ENCODE data around the gene NEURL1B. TPM values are rescaled to one million over a fixed set of nuclear protein-coding genes. Genes with fewer than 3 reads are reported as not detected.

The NEURL1B gene
- total RNA-seq, 1 donor from 2014 or later = 2.2 TPM

DNA sequence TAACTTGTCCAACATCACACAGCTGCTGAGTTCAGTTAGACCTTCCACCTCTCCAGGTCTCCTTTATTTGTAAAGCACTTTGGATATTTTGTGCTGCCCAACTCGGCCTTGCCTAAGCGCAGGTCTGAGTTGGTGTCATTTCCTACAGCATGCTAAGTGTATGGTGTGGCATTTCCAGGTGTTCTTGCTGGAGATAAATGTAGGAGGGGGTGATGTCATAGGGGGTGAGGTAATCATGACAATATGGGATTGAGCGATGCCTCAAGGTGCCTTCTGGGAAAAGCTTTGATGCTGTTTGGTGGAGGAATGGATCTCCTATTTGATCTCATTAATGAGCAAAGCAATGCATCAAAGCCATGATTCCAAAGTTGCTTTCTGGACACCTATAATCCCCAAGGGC is 32.3 kb upstream of the NEURL1B start:
- intact Hi-C loops (cut with micrococcal nuclease) = no loop called here

DNA sequence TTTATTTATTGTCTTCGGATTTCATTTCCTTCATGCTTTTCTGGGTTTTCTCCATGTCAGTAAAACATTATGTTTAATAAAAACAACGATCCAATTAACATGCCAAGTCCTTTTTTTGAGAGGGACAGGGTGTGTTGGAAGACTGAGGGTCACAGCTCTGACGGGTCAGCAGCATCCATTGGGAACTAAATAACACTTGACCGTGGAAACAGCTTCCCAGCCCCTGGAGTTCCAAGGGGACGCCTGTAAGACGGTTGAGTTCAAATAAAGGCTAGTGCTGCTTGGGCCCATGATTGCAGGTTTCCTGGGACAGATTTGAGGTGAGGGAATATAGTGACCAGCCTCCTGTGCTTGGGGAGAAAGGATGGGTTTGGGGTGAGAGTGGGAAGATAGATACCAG is 30.4 kb upstream of the NEURL1B start:
- intact Hi-C loops (cut with micrococcal nuclease) = no loop called here

DNA sequence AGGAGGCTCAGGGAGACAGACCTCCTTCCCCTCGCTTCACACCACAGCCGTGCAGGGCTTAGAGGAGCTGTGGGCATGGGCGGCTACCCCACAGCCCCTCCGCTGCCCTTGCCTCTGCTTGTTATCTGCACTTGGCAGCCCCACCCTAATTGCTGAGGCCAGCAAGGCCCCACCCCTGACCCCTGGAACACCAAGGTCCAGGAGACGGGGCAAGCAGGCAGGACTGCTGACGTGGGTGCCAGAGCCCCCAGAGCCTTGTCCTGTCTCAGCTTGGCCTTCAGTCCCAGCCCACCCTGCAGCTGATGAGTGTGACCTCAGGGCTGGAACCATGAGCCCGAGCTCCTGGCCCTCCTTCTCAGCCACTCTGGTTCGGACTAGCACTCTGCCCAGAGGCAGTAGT is 29.1 kb upstream of the NEURL1B start:
- intact Hi-C loops (cut with micrococcal nuclease) = no loop called here

DNA sequence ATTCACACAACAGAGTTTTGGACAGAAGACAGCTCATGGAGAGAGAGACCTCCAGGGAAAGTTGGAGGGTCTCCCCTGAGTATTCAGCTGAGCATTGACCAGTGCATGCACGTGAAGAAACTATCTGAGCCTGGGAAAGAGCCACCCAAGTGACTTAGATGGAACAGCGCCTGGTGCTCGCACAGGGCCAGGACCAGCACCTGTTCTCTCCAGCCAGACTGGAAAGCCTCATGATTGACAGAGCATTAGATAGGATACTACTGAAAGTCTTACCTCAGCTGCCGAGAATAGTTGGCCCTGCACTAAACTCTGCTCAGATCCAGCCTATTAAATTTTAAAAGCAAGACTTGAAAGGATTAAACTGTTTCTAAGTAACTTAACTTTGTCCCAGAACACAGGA is 28.3 kb upstream of the NEURL1B start:
- intact Hi-C loops (cut with micrococcal nuclease) = no loop called here

DNA sequence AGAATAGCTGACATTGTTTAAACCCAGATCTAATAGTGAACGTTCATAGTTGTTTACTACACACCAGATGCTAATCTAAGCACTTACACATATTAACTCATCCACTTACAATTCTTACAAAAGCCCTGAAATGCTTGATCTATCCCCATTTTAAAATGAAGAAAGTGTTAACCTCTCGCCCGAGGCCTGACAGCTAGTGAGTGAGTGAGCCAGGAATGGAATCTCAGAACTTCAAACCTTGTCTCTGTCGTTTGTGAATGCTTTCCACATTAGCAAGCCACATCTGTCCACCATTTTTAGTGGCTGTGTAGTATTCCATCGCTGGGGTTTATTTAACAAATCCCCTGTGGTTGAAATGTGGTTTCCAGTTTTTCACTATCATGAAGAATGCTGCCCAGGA is 24.9 kb upstream of the NEURL1B start:
- intact Hi-C loops (cut with micrococcal nuclease) = no loop called here

DNA sequence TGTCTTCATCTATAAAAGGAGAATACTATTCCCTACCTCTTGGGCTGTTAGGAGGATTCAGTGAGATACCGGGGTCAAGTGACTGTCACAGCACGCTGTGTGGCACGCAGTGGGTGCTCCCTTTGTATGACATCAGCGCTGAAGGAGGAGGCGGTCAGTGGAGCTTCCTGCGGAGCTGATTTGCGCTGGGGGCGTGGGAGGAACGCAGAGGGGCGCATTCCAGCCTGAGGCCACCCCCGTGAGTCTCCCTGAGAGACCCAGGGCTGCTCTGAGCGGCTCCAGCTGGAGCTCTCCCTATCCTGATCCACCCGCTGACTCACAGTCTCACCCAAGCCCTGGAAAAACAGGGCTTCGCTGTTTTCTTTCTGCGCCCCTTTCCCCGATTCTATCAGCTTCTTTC is 24.3 kb upstream of the NEURL1B start:
- intact Hi-C loops (cut with micrococcal nuclease) = no loop called here

DNA sequence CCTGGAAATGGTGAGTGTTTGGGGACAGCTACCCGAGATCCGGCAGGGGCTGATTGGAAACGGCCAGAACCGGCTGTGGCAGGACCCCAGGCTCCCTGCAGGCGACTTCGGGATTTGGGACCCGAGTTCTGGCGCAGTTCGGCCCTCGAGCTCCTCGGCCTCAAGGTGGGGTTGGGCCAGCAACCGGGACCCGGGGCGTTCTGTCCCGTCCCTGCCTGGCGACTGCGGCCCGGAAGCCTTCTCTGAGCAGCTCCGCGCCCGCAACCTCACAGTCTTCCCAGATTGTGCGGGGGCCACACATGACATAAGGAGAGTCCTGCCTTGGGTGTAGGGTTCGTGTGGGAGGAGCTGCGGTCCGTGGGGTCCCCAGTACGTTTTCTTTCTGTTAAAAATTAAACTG is 23.2 kb upstream of the NEURL1B start:
- intact Hi-C loops (cut with micrococcal nuclease) = no loop called here

DNA sequence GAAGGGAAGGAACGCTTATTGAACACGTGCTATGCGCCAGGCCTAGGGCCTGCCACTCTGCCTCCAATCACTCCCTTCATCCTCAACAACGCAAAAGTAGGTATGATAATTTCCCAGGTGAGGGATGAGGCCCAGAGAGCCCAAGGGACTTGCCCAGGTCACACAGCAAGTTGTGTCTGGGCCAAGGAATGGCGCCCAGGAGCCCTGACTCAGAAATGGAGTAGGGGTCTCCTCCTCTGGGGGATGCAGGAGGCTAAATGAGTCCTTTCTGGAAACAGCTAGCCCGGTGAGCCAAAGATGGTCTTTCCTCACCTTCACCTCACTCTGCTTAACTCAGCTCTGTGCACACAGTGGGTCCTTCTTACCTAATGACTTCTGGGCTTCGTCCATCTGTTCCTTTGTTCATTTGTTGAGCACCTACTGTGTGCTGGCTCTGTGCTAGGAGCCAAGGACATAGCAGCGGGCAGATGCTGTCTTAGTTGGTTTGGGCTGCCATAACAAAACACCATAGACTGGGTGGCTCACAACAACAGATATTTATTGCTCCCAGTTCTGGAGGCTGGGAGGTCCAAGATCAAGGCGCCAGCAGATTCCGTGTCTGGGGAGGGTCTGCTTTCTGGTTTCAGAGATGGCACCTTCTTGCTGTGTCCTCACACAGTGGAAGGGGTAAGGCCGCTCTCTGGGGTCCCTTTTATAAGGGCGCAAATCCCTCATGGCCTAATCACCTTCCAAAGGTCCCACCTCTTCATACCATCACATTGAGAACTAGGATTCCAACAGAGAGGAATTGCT is 22.3 kb upstream of the NEURL1B start:
- intact Hi-C loops (cut with micrococcal nuclease) = no loop called here

DNA sequence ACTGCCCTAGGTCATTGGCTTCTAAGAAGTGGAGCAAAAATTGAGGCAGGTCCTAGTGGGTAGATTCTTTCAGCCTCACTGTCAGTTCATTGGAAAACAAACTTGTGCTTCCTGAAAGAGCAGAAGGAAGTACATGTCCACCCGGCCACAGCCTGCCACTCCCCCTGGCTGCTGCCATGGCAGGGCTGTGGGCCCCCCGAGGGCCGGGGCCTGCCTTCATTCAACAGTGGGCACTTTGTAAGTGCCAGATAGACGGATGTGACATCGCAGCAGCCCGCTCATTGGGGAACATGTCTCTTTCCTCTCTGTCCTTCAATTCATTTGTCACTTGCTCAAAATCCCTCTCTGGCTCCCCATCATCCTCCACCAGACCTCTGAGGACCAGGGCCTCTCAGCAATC is 20.6 kb upstream of the NEURL1B start:
- intact Hi-C loops (cut with micrococcal nuclease) = no loop called here

DNA sequence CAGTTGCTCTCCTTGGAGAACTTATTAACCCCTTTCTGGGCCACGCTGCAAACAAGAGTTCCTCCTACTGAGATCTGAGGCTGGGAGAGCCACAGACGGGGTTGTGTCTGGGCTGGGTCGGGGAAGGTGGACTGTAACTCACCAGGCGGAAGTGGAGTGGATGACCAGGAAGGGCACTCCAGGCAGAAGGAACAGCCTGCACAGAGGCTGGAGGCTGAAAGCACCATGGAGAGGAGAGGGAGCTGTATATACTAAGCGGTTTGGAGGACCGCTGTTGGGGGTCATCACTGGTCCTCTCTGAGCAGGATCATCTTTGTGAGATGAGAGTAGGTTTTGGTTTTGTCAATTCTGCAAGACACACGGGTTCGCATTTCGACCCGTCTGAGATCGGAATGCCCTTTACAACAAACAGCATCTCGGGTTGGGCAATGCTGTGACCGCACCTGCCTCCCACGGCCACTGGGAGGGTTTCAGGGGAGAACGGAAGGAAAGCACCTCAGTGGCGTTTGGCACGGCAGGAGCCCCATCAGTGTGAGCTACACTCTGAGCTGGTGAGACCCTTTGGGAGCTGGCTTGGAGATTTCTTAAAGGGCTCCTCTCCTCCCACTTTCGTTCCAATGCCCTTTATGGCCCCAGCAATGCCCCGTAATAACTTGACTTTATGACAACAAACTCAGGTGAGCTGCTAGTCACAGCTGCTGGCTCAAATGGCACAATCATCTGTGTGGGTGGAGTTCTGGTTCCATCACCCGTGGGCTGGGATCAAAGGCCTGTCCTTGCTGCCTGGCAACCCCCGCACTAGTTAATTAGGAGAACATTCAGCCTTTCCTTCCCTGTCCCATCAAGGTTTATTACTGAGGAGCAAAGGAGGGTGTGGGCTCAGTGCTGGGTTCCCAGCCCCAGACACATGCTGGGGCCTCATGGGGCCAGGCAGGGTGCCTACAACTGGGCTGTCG is 18.7 kb upstream of the NEURL1B start:
- intact Hi-C loops (cut with micrococcal nuclease) = no loop called here

DNA sequence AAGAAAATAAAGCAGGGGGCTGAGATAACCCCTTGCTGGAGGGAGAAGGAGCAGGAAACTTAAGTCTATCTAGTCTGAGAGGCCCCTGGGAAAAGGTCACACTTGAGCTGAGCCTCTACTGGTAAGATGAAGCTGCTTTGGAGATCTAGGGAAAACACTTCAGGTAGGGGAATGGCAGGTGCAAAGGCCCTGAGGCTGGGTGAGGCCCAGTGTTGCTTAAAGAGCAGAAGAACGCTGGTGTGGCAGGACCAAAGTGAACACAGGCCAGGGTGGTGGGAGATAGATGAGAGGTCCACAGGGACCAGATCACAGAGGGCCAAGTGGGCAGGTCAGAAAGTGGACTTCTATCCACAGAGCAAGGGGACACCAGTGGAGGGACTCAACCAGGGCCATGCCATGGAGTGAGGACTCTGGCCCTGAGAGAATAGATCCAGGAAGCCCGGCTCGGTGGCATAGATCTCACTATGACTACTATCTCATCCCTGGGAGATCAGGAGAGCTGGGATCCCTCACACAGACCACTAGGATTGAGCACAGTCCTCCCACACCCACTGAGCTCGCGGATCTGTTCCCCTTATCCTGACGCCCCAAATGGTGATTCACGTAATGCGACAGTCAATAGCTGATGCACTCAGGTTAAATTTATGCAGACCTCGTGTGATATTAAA is 17.6 kb upstream of the NEURL1B start:
- intact Hi-C loops (cut with micrococcal nuclease) = no loop called here

DNA sequence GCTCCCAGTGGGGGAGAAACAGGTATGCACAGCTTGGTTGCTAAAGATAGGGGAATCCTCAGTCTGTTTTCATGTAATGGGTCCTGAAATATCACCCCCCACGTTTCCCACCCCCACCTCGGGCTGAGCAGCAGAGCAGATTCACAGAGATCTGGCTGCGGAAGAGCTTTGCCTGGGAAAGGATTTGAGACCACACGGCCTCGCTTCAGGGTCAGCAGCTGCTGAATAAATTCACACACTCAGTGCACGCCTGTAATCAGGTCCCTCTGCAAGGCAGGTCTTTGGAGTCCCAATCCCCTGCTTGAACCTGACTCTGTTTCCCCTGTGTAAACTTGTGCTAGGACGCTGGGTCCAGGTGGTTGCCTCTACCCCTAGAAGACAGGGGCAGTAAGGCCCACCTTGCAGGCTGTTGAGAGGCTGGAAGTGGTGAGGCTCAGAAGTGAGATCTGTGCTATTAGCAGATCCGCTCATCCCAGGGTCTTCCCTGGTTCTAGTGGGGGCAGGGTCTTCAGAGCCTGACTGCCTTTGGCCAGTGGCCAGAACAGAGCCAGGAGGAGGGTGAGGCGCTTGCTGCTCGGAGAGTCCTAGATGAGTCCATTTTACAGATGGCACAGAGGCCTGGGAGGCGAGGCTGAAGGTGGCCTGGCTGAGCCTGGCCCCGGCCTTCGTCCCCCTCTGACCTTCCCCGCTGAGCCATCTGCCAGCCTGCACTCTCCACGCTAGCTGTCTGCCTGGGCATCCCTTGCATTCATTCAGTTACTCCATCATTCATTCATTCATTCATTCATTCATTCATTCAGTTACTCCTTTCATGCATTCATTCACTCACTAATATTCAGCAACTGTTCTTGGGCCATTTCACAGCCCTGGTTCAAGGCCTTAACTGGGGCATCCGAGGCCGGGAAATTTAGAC is 16.7 kb upstream of the NEURL1B start:
- intact Hi-C loops (cut with micrococcal nuclease) = no loop called here

DNA sequence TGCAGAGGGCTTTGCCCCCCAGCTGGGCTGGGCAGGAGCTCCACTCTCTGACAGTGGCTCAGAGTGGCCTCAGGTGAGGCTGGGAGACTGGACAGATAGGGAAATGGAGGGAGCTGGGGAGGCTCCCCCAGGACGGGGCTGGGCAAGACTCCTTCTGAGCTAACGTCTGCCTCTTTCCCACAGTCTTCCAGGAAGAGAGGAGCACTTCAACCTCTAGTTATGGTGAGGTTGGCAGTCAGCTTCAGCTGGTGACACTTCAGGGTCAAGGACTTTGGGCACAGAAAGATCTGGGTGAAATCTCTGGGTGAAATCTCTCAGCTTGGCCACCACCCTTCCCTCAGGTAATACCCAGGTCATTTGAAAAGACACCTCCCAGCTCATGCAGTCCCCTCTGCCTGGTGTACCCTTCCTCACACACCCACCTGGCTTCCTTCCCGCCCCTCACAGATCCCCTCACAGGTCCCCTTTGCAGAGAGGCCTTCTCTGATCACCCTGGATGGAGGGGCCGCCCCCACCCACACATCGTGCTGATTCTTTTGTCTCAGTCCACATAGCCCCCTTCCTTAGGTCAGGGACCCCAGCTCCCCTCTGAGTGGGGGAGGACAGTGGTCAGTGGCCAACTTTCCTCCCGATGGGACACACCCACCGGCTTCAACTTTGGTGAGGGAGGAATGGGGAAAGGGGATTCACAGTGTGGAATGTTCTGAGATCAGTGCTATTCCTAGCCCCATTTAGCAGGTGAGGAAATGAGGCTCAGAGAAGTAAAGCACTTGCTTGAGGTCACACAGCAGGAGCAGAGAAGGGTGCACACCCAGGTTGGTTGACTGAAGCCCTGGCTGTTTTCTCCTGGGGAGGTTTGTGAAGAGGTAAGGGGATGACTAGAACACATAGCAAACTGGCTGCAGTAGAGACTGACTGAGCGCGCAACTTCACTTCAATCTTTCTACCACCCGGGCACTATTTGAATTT is 15.8 kb upstream of the NEURL1B start:
- intact Hi-C loops (cut with micrococcal nuclease) = no loop called here

DNA sequence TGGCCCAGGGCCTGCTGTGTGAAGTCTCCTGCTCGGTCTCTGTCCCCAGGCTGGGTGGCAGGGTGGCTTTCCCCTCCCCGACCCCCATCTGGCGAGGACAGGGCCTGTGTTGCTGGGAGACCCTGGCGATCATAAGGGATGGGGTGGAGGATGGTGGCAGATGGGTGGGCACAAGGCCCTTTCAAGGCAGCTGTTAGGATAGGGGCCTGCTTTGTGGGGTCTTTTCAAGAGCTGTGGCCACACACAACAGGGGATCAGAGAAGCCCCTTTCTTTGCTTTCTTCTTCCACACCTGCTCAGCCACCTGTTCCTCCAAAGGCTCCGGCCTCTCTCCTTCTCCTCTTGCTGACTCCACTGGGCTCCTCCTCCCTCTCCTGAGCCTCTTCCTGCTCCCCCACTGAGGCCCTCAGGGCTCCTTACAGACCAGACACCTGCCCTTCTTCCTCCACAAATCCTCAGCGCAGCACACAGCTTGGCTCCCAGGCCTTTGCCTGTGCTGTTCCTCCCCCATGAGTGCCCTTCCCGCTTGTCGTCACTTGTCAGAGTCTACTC is 15.0 kb upstream of the NEURL1B start:
- intact Hi-C loops (cut with micrococcal nuclease) = no loop called here

DNA sequence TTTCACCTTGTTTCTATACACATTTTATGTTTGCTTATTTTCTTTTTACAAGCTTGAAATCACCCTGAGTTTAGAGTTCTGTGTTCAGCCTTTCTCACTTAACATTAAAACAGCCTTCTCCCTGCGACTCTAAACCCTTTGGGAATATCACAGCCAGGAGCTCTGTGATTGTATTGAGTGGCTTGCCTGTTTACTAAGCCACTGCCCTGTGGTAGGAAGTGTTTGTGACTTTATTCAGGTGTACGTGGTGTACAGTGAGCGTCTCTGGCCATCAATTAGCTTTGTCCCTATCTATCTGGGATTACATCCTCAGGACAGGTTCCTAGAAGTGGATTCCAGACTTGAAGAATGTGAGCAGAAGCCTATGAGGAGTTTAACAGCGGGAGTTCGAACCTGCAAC is 11.0 kb upstream of the NEURL1B start:
- intact Hi-C loops (cut with micrococcal nuclease) = no loop called here

DNA sequence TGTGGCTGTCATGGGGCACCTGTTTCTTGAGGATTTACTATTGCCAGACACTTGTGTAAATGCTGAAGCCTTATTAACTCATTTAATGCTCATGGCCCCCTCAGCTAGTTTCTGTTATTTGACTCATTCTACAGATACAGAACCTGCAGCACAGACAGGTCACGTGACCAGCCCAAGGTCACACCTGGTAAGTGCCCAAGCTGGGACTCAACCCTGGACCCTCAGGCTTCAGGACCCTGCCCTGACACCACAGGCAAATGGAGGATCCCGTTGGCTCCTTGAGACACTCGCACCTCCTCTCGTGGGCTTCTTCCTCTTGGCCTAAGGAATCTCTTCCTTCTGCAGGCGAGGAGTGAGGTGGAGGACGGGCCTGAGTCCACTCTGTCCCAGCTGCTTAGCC is 10.6 kb upstream of the NEURL1B start:
- intact Hi-C loops (cut with micrococcal nuclease) = no loop called here

DNA sequence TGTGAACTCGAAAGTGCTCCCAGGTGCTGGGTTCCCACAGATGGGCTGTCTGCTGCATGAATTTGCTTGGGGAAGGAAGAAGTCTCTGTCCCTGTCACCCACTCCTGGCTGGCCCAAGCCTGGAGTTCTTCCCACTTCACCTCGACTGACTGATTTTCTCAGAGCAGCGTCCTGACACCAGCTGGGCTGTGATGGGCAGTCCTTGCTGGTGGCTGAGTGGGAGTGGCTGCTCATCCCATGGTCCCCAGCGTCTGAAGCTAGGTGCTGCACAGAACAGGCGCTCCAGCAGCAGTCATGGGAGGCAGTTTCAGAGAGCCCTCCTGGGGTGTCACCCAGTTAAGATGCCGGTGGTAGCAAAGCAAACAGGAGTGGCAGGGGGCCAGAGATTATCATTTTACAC is 10.1 kb upstream of the NEURL1B start:
- intact Hi-C loops (cut with micrococcal nuclease) = no loop called here

DNA sequence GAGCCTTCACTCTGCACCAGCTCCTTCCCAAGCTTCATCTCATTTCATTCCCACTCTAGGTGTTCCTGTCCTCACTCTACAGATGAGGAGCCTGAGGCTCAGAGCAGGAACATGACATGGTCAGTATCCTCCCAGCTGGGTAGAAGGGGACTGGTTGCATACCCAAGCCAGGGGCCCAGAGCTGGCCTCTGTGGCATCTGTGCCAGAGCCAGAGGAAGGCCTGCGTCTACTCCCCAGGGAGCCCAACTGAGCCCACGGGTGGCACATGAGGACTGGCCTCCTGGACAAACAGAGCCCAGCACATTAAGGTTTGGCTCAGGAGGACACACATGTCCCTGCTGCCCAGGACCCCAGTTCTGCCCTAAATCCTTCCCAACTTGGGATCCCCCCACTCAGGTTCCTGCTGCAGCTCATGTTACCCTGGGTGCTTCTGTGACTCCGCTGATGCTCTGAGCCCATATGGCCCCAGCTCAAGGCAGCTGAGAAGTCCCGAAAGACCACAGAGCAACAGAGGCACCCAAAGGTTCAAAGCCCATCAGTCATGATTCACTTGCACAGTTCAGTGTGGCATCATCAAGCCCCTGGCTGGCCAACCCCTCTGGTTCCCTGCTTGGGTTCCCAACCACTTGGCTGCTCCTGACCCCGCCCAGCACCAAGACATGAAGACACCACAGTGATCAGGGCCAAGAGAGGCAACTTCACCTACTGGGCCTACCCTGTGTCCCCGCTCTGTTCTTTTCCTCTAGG is 8.5 kb upstream of the NEURL1B start:
- intact Hi-C loops (cut with micrococcal nuclease) = no loop called here

Measured in T-helper 2 cell treated with Interferon-gamma antibody and Interleukin-4, amounts not matched to agents 100 ng/mL and 5 ng/mL, for 36 hours (primary cell).